ENCODE measurements around the gene PPP1R3D. TPM values are rescaled to one million over a fixed set of nuclear protein-coding genes. Genes with fewer than 3 reads are reported as not detected.

The PPP1R3D gene
- total RNA-seq, 2 donors from 2014 or later = 6.0 to 6.3 TPM

- ATAC-seq = no peak
- Histone ChIP-seq H3K9me3 (no peaks in the 10 kb centered on the region), H3K27me3 (no peaks in the 10 kb centered on the region), H3K4me1 (no peaks in the 10 kb centered on the region), H3K27ac (no peak overlapping the region), H3K36me3 (replicated peaks in 1 of 2; ENCODE audit: insufficient read depth in 1 of 2, low read depth in 2 of 2) (no peaks in the 10 kb centered on the region), H3K4me3 (no peak overlapping the region)
- DNase-seq = no peak
- 81 to 87% methylated on average over 8 of the region's 8 CpGs for WGBS, 2 donors
- intact Hi-C loops (cut with DNase I) = no loop called here
- no peak for TF ChIP-seq CTCF (IDR thresholded peaks at IDR 0.05)
- TF ChIP-seq POLR2A (IDR thresholded peaks at IDR 0.05) = no peak
Observed at GRCh38 chr20:59985164-59985563, 45.1 kb upstream of the PPP1R3D start.

DNA sequence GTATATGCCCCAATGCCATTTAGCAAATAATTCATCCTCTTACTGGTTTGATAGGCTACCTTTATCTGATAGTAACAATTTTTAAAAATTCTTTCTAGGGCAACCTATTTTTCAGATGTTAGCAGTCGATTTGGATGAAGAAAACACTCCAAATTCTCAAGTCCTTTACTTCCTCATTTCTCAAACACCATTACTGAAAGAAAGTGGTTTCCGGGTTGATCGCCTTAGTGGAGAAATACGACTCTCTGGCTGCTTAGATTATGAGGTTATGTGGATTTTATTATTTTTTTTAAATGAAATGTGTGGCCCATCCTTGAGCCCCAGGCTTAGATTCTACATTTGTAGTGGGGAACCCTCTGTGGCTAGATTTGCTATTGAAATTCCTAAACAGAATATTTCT is 44.4 kb upstream of the PPP1R3D start:
- Histone ChIP-seq H3K4me1 (no peaks in the 10 kb centered on the region), H3K27ac (no peak overlapping the region), H3K9me3 (no peaks in the 10 kb centered on the region), H3K4me3 (no peak overlapping the region), H3K27me3 (no peaks in the 10 kb centered on the region), H3K36me3 (replicated peaks in 1 of 2; ENCODE audit: insufficient read depth in 1 of 2, low read depth in 2 of 2) (no peaks in the 10 kb centered on the region)
- intact Hi-C loops (cut with DNase I) = no loop called here
- 79 to 82% methylated on average over 4 of the region's 4 CpGs for WGBS, 2 donors
- no peak for TF ChIP-seq CTCF (IDR thresholded peaks at IDR 0.05)
- DNase-seq (no peak), ATAC-seq (no peak)

GRCh38 chr20:59983076-59983475 is 43.0 kb upstream of the PPP1R3D start:
- TF ChIP-seq POLR2A (IDR thresholded peaks at IDR 0.05) (no peak), CTCF (IDR thresholded peaks at IDR 0.05) (no peak)
- 94 to 95% methylated on average over 9 of the region's 9 CpGs for WGBS, 2 donors
- intact Hi-C loops (cut with DNase I) = no loop called here
- H3K4me1 ChIP-seq = no peaks in the 10 kb centered on the region
- no peaks in the 10 kb centered on the region for H3K27me3 ChIP-seq
- H3K27ac ChIP-seq = no peak overlapping the region
- H3K36me3 ChIP-seq (replicated peaks in 1 of 2; ENCODE audit: insufficient read depth in 1 of 2, low read depth in 2 of 2) = no peaks in the 10 kb centered on the region
- H3K4me3 ChIP-seq = no peak overlapping the region
- no peaks in the 10 kb centered on the region for H3K9me3 ChIP-seq
- DNase-seq (no peak), ATAC-seq (no peak)

DNA sequence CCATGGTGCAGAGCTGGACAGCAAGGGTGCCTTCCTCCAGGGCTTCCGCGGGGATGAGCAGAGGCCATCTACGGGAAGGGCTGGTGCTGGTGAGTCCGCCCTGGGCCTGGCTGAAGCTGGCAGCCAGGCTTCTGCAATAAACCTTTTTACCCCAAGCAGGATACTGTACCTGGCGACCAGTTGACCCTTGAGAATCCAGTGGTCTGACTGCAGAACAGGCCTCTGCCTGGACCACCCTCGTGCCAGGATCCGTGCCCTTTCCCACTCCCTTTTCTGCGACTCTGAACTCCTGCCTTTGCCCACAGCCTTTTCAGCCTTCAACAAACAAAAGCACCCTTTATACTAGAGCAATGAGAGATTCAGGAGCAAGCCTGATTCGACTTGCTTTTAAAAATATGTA is 37.0 kb upstream of the PPP1R3D start:
- Histone ChIP-seq H3K4me3 (no peak overlapping the region), H3K9me3 (no peaks in the 10 kb centered on the region), H3K36me3 (replicated peaks in 1 of 2; ENCODE audit: insufficient read depth in 1 of 2, low read depth in 2 of 2) (no peaks in the 10 kb centered on the region), H3K27ac (no peak overlapping the region), H3K27me3 (no peaks in the 10 kb centered on the region), H3K4me1 (no peaks in the 10 kb centered on the region)
- DNase-seq (no peak), ATAC-seq (no peak)
- TF ChIP-seq POLR2A (IDR thresholded peaks at IDR 0.05) (no peak), CTCF (IDR thresholded peaks at IDR 0.05) (no peak)
- intact Hi-C loops (cut with DNase I) = no loop called here
- 85 to 88% methylated on average over 9 of the region's 9 CpGs for WGBS, 2 donors

DNA sequence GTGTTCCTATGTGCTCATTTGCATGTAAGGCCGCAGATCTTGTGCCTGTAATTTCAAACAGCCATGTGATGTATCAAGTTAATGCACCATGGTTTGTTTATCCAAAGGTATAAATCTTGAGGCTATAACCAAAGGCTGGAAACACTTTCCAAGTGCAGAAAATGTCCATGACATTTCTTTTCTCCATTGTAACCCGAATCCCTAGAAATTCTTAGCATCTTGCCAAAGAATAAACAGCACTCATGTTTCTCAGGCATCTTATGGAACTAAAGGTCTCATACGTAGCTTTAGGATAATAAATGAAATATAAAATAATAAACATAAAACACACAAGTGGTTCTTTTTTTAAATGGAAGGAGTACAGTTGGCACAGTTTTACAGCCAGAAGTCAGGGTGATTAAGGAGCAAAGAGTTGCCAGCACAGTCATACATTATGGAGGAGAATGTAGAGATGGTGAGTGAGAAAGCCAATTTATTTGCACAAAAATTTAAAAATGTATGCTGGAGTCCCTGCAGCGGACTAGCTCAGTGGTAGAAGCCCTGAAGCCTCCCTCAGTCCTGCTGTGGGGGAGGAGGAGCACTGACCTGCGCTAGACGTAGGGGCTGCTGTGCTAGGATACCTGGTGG is 36.2 kb upstream of the PPP1R3D start:
- Histone ChIP-seq H3K4me3 (no peak overlapping the region), H3K27me3 (no peaks in the 10 kb centered on the region), H3K9me3 (no peaks in the 10 kb centered on the region), H3K4me1 (no peaks in the 10 kb centered on the region), H3K36me3 (replicated peaks in 1 of 2; ENCODE audit: insufficient read depth in 1 of 2, low read depth in 2 of 2) (no peaks in the 10 kb centered on the region), H3K27ac (no peak overlapping the region)
- TF ChIP-seq POLR2A (IDR thresholded peaks at IDR 0.05) = no peak
- no peak for TF ChIP-seq CTCF (IDR thresholded peaks at IDR 0.05)
- whole genome bisulfite sequencing, 2 donors = 86 to 91% methylated on average over 6 of the region's 6 CpGs
- DNase-seq = no peak
- ATAC-seq = no peak
- intact Hi-C loops (cut with DNase I) = no loop called here
